Cardiac septum (tissue), 1 donor: ENCODE results near the gene SLC15A4. TPM values are rescaled to one million over a fixed set of nuclear protein-coding genes. Genes with fewer than 3 reads are reported as not detected.

Source experiments
- DNase-seq: peaks from one replicate; pipeline ENCODE4 v3.0.0-alpha.2; 2020; ENCODE audit warnings: low spot score
- intact Hi-C: fragments of 100-400 bp; cut with DNase I; formaldehyde crosslinking; loops from one replicate; pipeline ENCODE4 v1.14.0; 2022
- total RNA-seq: library from RNA; stranded (reverse); fragmentation: NEBNext Ultra II Directional; extraction: Animal tissue kit (Norgen Biotek cat#: 25700); gene quantifications from one replicate; pipeline ENCODE4 v1.2.1, GENCODE V29; 2021
- donor health status: DM: no; HTN: no; CAD: no.

Gene SLC15A4
- total RNA-seq, 1 donor from 2014 or later: 15.8 TPM

DNA sequence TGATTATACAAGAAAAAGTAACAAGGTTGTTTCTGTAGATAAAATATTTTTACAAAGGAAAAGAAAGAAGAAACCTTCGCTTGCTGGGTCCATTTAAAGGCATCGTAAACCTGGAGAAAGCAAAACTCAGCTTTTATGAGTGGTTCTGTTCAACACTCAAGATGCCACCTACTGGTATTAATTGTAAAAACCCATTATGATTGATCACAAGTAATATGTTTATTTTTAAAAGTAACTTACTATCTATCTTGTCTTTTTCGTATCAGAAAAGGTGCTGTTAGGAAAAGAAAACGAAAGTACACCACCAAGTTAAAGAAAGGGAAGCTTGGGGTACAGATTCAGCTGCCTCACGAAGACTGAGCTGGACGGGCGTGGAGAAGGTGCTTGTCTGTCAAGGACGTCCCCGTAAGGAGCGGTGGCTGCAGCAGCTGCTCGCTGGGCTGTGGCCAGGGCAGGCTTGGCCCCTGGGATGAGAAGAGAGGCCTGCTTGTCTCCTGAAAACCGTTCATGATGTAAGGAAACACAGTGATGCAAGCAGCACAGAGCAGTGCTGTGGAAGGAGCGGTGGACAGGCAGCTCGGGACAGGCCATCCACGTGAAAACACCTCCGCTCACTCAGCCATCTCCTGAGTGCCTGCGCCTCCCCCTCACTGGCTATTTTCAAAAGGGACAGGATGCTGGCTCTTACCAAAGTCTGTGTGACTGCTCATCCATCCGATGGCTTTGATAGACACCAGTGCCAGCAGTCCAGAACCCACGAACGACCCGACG, 25.0 kb downstream of the SLC15A4 start:
- intact Hi-C loops: no loop called here
- peak; percentile 61 for DNase-seq

DNA sequence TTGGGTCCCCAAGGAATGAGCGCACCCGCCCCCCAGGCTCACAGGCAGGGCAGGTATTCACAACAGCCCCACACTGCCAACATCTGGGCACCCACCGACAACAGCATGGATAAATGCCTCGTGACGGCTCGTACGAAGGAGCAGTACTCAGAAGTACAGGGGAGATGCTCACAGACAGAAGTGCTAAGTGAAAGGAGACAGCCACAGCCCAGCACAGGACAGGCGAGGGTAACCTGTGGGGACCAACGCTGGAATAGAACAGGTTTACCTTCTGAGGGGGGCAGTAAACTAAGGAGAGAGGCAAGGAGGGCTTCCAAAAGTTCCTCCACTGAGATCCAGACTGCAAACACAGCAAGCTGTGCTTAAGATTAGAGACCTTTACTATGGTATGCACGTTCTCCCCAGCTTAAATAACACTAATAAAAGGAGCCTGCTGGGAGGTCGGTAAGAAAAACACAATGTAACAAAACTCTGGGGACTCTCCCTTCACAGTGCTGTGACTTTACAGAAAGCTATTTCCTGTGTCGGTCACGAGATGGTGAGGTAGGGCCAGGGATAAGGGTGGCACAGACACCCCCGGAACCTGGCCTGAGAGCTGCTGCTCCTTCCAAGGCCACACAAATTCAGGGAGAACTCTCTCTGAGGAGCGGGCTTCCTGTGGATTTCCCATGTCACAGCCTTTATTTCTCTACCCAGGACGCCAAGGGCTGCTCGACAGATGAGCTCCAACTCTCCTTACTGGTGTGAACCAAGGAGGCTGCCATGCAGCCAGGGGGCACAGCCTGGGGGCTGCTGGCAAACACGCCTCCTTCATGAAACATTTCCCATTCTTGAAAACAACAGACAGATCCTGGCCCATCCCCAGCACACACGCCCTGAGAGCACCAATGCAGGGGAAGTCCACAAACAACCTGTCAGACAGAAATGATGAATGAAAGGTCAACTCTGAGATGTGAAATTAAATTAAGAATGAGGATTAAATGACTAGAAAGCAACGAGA, 26.3 kb downstream of the SLC15A4 start:
- DNase-seq: peak; percentile 66
- intact Hi-C loops: no loop called here

DNA sequence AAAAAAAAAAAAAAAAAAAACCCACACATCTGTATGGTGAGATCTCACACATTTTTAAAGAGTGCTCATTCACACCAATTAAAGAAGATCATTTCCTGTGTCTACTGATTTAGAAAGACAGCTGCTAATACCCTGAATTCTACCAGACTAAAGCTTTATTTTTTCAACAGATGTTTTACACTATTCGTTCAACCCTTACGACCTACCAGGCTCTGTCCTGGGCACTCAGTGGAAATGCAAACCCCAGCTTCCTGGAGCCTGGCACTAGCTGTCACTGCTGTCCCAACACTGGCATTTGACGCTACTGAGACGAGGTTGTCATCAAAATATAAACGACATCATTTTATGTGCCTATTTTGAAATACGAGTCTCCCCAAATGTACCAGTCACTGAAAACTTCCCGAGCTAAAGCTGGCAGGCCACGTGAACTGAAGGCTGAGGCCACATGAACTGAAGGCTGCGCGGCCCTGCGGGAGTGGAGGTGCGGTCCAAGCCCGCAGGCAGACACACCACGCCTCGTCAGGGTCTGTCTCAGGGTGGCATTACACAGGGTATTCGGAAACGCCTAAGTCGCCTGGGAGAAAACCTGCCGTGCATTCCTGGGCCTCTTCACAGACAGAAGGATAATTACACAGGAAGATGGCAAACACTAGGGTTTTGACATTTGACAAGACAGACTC, 27.2 kb downstream of the SLC15A4 start:
- peak; percentile 19 for DNase-seq
- intact Hi-C loops: no loop called here

DNA sequence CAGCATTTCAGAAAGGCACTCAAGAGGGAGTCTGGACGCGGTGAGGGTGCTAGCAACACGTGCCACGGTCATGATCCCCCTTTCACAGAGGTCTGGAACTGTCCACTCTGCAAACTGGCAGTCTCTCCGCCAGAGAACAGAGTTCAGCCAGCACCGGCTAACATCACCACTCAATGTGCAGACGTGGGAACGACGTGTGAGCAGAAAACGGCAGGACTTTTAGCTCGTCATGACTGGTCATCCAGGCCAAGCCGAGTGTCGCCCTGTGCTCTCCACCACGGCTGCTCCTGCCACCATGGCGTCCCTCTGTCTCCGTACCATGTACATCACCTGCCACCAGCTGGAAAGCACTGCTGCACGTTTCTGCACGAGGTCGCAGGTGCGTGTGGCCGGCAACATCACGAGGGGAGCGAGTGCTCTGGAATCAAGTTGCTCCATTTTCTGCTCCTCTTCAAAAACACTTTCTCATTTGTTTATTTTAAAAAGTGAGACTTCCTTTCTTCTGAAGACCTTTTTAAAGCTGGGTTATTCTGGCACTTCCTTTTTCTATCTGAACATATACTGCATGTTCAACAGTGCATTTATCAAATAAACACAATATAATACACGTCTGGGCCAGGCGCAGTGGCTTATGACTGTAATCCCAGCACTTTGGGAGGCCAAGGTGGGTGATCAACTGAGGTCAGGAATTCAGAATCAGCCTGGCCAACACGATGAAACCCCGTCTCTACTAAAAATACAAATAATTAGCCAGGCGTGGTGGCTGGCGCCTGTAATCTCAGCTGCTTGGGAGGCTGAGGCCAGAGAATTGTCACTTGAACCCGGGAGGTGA, 28.0 kb downstream of the SLC15A4 start:
- intact Hi-C loops: no loop called here
- DNase-seq: peak; percentile 38

GRCh38 chr12:128794661-128795529, 28.9 kb downstream of the SLC15A4 start:
- intact Hi-C loops: no loop called here
- peak; percentile 49 for DNase-seq

GRCh38 chr12:128793701-128794100, 30.1 kb downstream of the SLC15A4 start:
- intact Hi-C loops: no loop called here
- no peak for DNase-seq

DNA sequence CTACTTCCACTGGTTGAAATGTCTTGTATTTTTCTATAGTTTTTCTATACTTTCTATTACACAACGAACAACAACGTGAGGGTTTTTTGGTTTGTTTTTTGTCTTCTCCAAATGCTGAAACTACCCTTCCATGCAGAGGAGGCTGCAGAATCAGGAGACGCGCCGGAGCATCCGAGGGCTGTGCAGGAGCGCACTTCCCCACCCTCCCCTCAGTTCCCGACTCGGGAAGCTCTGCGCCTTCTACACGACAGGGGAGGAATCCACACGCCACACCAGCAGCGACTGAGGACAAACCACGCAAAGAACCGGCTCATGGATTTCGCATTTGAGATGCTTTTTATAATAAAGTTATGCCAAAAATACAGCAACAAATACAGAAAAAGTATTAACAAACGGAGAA, 30.9 kb downstream of the SLC15A4 start:
- DNase-seq: no peak
- intact Hi-C loops: no loop called here

DNA sequence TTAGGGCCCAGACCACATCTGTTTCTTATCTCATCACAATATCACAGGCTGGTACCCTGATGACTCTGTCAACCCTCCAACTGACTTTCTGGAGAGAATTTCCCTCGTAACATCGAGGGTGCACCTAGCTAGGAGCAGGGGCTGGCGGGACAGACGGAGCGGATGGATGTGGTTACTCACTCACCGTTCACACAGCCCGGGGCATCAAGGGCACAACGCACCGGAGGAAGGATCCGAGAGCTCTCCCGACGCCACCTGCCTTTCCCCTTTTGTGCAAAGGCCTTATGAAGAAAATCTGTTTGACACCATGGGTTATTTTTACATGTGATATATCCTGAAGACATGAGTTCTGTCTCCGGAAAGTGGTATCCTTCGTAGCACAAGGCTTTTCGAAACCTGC, 31.4 kb downstream of the SLC15A4 start:
- no peak for DNase-seq
- intact Hi-C loops: no loop called here

DNA sequence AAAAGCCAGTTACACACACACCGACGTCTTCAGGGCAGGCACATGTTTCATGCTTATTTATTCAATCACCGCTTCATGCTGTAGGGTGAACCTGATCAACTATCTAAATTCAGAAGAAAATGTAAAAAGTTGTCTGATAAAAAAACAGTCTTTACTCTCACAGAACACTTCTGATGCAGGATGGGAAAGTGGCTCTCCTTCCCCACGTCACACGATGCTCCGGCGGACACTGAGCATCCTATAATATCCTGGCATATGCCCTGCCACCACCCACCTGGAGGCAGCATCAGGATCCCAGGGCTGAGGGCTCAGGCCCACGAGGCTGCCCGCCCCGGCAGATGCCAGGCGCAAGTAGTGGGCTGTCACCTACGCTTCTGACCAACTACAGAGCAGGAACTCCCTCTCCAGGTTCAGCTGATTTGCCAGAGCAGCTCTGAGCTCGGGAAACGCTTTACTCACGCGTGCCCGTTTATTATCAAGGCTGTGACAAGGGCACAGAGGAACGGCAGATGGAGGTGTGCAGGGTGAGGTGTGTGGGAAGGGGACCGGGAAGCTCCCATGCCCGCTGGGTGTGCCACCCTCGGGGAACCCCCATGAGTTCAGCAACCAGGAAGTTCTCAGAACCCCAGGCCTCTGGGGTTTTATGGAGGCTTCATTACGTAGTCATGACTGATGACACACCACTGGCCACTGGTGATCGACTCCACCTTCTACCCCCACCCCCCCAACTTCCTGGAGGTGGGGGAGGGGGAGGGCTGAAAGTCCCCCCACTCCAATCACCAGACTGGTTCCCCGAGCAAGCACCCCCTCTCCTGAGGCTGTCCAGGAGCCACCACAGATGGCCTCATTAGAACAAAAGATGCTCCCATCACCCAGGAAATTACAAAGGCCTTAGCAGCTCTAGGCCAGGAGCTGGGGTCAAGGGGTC, 32.1 kb downstream of the SLC15A4 start:
- no peak for DNase-seq
- intact Hi-C loops: no loop called here

GRCh38 chr12:128790653-128791373, 32.9 kb downstream of the SLC15A4 start:
- DNase-seq: no peak
- intact Hi-C loops: no loop called here

DNA sequence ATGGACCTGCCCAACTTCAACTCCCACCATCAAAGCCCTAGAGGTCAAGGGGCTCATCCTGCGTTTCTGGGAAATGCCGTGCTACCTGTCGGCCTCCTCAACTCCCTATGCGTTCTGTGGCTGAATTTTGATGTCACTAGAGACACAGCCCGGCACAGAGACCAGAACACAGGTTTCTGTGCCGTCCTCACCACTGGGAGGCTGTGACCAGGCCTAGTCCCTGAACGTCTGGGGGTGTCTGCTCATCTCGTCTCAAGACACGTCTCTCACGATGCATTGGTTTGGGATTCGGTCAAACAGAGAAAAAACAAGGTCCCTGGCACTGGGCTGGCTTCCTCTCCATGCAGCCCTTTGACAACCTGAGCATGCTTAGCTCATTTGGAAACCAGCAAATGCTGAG, 33.5 kb downstream of the SLC15A4 start:
- no peak for DNase-seq
- intact Hi-C loops: no loop called here

- no peak for DNase-seq
- intact Hi-C loops: no loop called here
Observed at GRCh38 chr12:128789356-128789929, 34.3 kb downstream of the SLC15A4 start.

GRCh38 chr12:128787827-128788226, 35.9 kb downstream of the SLC15A4 start:
- DNase-seq: no peak
- intact Hi-C loops: no loop called here

DNA sequence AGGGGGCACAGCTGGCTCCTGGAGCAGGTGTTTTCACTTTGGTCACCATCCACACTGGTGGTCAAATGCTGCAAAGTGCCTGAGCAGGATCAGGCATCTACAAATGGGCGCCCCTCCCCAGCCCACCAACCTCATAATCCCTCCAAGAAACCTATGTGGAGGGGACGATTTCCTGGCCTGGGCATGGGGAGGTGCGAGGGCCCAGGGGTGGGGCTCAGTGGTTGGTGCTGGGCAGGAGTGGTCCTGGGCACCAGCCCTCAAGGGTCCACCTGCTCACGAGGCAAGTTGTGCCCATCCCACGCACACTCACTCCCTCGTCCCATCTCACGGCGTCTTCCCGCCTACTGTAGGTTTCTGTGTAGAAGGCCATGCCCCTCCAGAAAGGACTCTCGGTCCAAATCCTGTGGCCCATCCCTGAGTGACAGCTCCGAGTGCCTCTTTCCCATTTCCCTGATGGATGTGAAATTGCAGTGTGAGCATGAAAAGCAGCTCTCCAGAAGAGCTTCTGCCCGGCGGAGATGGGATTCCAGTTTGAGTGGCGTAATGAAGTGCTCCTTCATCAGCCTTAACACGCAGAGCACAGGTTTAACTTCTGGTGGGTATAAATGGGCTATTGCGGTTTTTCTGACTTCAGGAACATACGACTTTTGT, 36.9 kb downstream of the SLC15A4 start:
- intact Hi-C loops: no loop called here
- DNase-seq: peak; percentile 62

DNA sequence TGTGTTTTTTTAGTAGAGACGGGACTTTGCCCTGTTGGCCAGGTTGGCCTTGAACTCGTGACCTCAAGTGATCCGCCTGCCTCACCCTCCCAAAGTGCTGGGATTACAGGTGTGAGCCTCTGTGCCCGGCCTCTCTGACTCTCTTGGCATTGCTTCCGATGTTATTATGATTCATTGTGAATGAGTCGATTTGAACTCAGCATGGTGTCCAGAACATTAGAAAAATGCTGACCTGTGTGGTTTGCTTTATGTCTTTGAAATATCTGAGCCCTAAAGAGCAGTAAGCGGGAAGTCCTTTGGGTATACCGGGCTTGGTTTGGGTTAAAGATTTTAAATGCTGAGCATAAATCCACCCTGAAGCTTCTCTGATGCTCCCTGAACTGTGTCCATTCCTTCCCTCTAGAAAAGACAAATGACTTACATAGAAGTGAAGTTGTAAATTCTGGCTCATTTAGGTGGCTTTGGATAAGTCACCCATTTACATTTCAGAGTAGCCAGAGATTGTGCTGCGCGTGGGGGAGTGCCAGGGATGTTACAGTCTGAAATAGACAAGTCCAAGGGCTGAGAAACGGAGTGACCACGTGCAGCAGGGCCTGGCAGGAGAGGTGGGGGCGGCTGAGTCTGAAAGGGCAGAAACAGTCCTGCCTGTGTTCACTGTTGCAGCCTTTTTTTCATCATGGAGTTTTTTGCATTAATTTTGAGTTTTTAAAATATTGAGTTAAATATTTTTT, 39.6 kb downstream of the SLC15A4 start:
- intact Hi-C loops: no loop called here
- DNase-seq: no peak
